Right atrium auricular region (tissue), 2 donors: ENCODE data around the gene SPEN. TPM values are rescaled to one million over a fixed set of nuclear protein-coding genes. Genes with fewer than 3 reads are reported as not detected.
"Not testable (repeated sequence)": the region's sequence is repeated elsewhere in the genome, so short reads cannot be mapped to it uniquely, and the experiment has no call there.

Experiments used
- DNase-seq: peaks from one replicate; pipeline ENCODE4 v3.0.0-alpha.2; 2019; ENCODE audit warnings: low spot score
- H3K27ac ChIP-seq, 2 donors: fragments of 200-600 bp; sonication (generic); 1 replicate in 1 of 2; 2 replicates in 1 of 2; pipeline ENCODE4 v1.5.1; 2016 to 2019
- H3K27me3 ChIP-seq, 2 donors: fragments of 200-600 bp; sonication (generic); one replicate each; pipeline versions ENCODE4 v1.5.1 to v1.6.0; 2017 to 2019
- H3K36me3 ChIP-seq: fragments of 200-600 bp; sonication (generic); one replicate; pipeline ENCODE4 v1.5.1; 2016
- H3K4me1 ChIP-seq, 2 donors: fragments of 200-600 bp; sonication (generic); one replicate each; pipeline versions ENCODE4 v1.5.1 to v1.6.0; 2017 to 2019
- H3K4me3 ChIP-seq, 2 donors: fragments of 200-600 bp; sonication (generic); 1 replicate in 1 of 2; 2 replicates in 1 of 2; pipeline ENCODE4 v1.5.1; 2017 to 2019; ENCODE audit warnings: mild to moderate bottlenecking in 1 of 2, moderate library complexity in 1 of 2
- H3K9me3 ChIP-seq, 2 donors: fragments of 200-600 bp; sonication (generic); one replicate each; pipeline ENCODE4 v1.5.1; 2019
- total RNA-seq, 2 donors: library from RNA; depleted of rRNA; stranded (reverse); fragments of >200 nt; gene quantifications; one replicate each; pipeline ENCODE4 v1.1.0, GENCODE V29; 2016
- TF ChIP-seq, protein P1 (sequence below), 2 donors: fragments of 200-600 bp; sonication (generic); IDR thresholded peaks; one replicate each; pipeline ENCODE4 v1.5.1; 2019; ENCODE audit warnings: antibody characterized with exemption in 2 of 2

Gene SPEN
- total RNA-seq, 2 donors from 2014 or later = 25.0 to 32.9 TPM

GRCh38 chr1:15915991-15916390 lies 68.5 kb downstream of the SPEN start:
- no peaks in the 10 kb centered on the region for H3K9me3 ChIP-seq
- no peak overlapping the region for H3K4me3 ChIP-seq
- H3K27ac ChIP-seq = no peak overlapping the region
- peaks cover 0 to 8% of the 10 kb centered on the region in 2 donors for H3K4me1 ChIP-seq
- no peak for DNase-seq
- TF ChIP-seq, protein P1, sequence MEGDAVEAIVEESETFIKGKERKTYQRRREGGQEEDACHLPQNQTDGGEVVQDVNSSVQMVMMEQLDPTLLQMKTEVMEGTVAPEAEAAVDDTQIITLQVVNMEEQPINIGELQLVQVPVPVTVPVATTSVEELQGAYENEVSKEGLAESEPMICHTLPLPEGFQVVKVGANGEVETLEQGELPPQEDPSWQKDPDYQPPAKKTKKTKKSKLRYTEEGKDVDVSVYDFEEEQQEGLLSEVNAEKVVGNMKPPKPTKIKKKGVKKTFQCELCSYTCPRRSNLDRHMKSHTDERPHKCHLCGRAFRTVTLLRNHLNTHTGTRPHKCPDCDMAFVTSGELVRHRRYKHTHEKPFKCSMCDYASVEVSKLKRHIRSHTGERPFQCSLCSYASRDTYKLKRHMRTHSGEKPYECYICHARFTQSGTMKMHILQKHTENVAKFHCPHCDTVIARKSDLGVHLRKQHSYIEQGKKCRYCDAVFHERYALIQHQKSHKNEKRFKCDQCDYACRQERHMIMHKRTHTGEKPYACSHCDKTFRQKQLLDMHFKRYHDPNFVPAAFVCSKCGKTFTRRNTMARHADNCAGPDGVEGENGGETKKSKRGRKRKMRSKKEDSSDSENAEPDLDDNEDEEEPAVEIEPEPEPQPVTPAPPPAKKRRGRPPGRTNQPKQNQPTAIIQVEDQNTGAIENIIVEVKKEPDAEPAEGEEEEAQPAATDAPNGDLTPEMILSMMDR (IDR thresholded peaks at IDR 0.05) = no peak
- peaks cover 52% of the 10 kb centered on the region for H3K36me3 ChIP-seq
- H3K27me3 ChIP-seq = no peaks in the 10 kb centered on the region

- no peaks in the 10 kb centered on the region for H3K9me3 ChIP-seq
- H3K36me3 ChIP-seq = peaks cover 52% of the 10 kb centered on the region
- peaks cover 0 to 8% of the 10 kb centered on the region in 2 donors for H3K4me1 ChIP-seq
- peak overlapping the region; percentile 42 to 59 for H3K27ac ChIP-seq
- TF ChIP-seq, protein P1 (IDR thresholded peaks at IDR 0.05) = no peak
- H3K27me3 ChIP-seq = no peaks in the 10 kb centered on the region
- no peak for DNase-seq
- H3K4me3 ChIP-seq = no peak overlapping the region
Measured at GRCh38 chr1:15916417-15916816, 68.9 kb downstream of the SPEN start.

DNA sequence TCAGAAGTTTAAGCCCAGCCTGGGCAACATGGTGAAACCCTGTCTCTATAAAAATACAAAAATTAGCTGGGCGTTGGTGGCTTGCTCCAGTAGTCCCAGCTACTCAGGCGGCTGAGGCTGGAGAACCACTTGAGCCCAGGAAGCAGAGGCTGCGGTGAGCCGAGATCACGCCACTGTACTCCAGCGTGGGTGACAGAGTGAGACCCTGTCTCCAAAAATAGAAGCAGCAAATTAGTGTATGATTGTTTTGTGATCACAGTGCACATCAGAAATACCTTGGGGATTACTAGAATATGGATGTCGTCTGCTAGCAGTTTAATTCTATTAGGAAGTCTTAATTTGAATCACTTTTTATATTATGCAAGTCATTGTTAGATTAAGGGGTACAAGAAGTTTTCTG lies 69.4 kb downstream of the SPEN start:
- Histone ChIP-seq H3K27me3 (no peaks in the 10 kb centered on the region), H3K4me1 (peaks cover 0 to 8% of the 10 kb centered on the region in 2 donors), H3K36me3 (peaks cover 50% of the 10 kb centered on the region), H3K27ac (peak overlapping the region; percentile 42 to 59), H3K4me3 (no peak overlapping the region), H3K9me3 (no peaks in the 10 kb centered on the region)
- no peak for DNase-seq
- TF ChIP-seq, protein P1 (IDR thresholded peaks at IDR 0.05) = no peak

- Histone ChIP-seq H3K9me3 (no peaks in the 10 kb centered on the region), H3K4me1 (peaks cover 0 to 8% of the 10 kb centered on the region in 2 donors), H3K36me3 (peaks cover 55% of the 10 kb centered on the region), H3K27me3 (no peaks in the 10 kb centered on the region), H3K27ac (no peak overlapping the region), H3K4me3 (no peak overlapping the region)
- TF ChIP-seq, protein P1 (IDR thresholded peaks at IDR 0.05) = no peak
- DNase-seq = no peak
Measured at GRCh38 chr1:15918962-15919715, 71.6 kb downstream of the SPEN start.

- H3K4me3 ChIP-seq = no peak overlapping the region
- no peak for DNase-seq
- no peaks in the 10 kb centered on the region for H3K9me3 ChIP-seq
- no peaks in the 10 kb centered on the region for H3K27me3 ChIP-seq
- H3K36me3 ChIP-seq = peaks cover 69% of the 10 kb centered on the region
- TF ChIP-seq, protein P1 (IDR thresholded peaks at IDR 0.05) = no peak
- H3K4me1 ChIP-seq = no peaks in the 10 kb centered on the region
- H3K27ac ChIP-seq = no peak overlapping the region
Measured at GRCh38 chr1:15923241-15923640, 75.7 kb downstream of the SPEN start.

GRCh38 chr1:15926448-15926847 lies 78.9 kb downstream of the SPEN start:
- not testable (repeated sequence) for H3K27me3 ChIP-seq, H3K27ac ChIP-seq, H3K9me3 ChIP-seq, H3K4me1 ChIP-seq, H3K4me3 ChIP-seq, DNase-seq
- H3K36me3 ChIP-seq = peaks cover 75% of the 10 kb centered on the region
